UCSD-AML1 (cell line): ENCODE data around the gene SLC1A7.

Experiments used
- DNase-seq: peaks from one replicate; lab custom pipeline; 2025; ENCODE audit not compliant: unreplicated experiment; lab: John Stamatoyannopoulos, UW

The SLC1A7 gene

DNA sequence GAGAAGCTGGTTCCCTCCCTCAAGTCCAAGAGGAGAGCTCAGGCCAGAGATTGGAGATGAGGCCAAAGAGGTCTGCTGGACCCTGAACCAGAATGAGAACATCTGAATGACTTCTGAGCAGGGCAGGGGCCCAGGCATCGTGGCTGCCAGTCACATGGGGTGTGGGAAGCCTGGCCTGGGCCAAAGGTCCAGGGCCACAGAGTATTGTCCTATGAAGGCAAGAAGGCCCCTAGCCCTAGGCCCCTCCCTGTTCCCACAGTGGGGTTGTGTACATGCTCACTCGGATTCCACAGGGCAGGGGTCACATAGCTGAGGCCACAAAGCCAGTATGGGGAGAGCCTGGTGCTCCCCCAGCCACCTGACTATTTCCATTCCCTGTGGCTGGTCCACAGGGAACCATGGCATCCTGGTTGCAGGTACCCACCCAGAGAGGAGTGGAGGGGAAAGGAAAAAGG lies 18.5 kb upstream of the SLC1A7 start:
- DNase-seq: no peak

DNA sequence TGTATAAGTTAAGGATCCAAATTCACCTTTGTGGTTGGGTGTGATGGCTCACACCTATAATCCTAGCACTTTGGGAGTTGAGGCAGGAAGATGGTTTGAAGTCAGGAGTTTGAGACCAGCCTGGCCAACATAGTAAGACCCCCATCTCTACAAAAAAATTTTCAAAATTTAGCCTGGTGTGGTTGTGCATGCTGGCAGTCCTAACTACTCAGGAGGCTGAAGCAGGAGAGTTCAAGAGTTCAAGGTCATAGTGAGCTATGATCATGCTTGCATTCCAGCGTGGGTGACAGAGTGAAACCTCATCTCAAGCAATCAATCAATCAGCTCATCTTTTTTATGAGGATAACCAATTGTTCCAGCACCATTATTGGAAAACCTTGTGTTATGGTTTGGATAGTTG lies 16.5 kb upstream of the SLC1A7 start:
- no peak for DNase-seq

- no peak for DNase-seq
Measured at GRCh38 chr1:53156783-53157182, 14.3 kb upstream of the SLC1A7 start.

DNA sequence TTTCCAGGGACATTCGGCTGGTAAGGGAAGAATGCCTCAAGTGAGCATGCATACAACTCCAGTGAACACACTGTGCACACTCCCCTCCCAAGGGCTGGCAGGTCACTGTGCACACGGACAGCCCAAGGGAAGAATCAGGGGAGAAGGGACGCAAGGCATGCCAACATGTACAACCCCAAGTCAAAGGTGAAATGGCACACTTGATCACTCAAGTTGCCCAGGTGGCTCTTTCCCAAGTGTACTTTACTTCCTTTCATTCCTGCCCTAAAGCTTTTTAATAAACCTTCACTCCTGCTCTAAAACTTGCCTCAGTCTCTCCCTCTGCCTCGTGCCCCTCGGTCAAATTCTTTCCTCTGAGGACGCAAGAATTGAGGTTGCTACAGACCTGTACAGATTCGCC lies 13.5 kb upstream of the SLC1A7 start:
- no peak for DNase-seq

DNA sequence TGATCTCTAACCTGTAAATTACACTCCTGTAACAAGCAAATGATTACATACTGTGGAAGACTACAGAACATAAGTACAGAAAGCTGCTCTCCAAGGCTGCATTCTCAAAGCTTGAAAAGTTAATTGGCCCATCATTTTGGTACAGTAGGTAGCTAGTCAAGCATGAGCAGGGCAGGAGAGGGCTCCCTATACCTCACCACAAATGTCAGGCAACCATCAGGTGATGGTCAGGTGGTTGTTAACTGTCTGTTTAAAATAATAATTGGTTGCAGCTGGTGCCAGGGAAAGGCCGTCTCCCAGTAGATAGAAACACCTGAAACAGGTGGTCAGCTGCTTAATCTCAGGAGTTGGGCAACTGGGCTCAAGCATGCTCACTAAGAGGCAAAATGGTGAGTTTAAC lies 13.1 kb upstream of the SLC1A7 start:
- DNase-seq: no peak

DNA sequence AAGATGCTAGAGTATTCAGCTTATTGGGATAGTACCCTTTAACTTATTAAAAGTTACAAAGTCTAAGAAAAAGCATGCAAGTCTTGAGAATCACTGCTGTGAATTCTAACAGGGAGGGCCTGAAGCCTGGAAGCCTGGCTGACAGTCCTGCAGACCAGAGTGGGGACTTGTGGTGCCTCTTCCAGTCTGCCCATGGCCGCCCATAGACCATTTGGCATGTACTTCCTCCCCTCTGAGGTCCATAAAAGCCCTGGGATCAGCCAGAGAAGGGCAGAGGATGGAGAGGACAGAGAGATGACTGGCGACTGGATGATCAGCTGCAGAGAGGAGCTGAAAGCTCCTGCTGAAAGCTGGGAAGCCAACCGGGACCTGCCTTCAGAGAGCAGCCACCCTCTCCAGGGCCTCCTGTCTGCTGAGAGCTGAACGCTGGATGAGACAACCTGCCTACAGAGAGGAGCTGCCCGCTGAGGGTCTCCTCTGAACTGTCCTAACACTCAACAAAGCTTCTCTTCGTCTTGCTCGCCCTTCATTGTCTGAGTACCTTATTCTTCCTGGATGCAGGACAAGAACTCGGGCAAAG lies 12.5 kb upstream of the SLC1A7 start:
- DNase-seq: no peak

- DNase-seq: no peak
Measured at GRCh38 chr1:53153752-53154151, 11.3 kb upstream of the SLC1A7 start.

DNA sequence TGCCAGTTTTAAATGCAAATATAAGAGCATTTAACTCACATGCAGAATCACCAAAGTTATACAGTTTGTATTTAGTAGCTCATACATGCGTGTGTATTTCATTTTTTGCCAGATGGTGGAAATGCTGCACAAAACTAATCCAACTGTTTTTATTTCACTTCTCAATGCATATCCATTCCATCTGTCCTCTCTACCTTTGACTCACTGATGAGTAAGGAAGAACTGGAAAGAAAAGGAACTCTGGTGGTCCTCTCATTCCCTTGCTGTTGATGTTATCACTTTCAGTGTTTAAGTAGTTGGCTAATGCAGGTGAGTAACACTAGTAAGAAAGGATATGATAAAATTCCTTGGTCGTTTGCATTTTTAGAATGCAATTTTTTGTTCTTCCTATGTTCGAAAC lies 5.7 kb upstream of the SLC1A7 start:
- DNase-seq: no peak

DNA sequence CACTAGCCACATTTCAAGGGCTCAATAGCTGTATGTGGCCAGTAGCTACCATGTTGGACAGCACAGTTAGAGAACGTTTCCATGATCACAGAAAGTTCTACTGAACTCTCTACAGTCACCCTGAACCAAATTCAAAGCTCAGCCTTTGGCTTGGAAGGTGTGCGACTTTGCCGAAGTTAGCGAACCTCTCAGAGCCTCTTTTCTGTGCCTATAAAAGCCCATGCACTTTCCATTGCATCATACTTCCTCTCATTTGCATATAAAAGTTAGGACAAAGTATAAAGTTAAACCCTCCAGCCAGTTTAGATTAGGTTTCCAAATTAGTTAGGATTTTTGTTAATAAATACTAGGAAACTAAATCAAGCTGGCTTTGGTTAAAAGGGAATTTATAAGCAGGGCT lies 4.7 kb upstream of the SLC1A7 start:
- DNase-seq: no peak

GRCh38 chr1:53145942-53146708 lies 3.7 kb upstream of the SLC1A7 start:
- no peak for DNase-seq

DNA sequence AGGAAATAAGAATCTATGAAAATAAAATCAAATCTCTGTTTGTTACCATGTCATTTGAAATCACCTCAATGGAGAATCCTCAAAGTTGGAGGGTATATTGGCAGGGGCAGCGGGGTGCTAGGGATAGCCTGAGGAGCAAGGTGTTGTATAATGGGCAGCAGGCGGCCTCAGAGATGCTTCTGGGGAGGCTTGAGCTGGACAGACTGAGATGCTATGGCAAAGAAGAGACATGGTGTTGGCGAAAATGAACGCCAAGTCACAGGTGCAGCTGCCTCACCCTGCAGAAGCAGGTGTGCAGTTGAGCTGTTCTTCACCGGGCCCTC lies 3.1 kb upstream of the SLC1A7 start:
- no peak for DNase-seq

GRCh38 chr1:53145051-53145600 lies 2.7 kb upstream of the SLC1A7 start:
- no peak for DNase-seq

- no peak for DNase-seq
Measured at GRCh38 chr1:53144201-53144600, 1.8 kb upstream of the SLC1A7 start.

DNA sequence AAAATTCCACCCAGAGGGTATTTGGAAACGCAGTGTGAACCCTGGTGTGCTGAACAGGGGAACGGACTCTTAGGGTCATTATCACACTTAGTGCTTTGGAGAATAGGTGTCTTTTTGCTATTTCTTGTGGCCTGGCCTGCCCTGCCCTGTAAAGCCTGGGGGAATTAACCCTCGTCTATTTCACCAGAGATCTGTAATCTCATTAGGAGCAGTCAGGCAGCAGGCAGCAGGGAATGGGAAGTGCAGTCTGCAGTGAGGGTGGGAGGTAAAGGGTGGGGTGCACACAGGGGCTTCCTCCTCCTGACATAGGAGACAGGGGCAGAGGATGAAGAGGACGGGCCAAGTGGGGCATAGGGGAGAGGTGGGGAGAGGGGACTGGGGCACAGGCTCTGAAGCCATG lies 1.1 kb upstream of the SLC1A7 start:
- DNase-seq: no peak

DNA sequence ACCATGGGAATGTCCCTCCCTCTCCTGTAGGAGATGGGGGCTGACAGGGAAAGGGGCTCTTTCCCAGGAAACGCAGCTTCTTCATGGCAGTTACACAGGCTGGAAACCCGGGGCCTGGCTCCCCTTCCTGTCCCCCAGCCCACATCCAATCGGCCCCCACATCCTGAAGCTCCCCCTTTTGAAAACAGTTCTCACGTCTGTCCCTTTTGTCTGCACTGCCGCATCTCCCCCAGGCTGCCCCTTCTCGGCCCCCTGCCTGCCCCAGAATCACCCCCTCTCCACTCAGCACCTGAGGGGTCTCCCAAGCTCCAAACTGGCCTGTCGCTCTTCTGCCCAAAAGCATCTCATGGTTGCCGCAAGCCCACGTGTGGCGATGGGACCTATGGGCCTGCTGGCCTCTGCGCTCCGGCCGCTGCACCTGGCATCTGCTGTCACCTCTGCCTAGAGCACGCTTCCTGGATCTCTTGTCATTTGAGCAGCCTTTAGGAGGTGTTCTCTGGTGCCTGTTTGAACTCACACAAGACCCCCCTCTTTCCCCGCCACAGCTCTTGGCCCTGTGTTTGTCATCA lies 867 bp downstream of the SLC1A7 start:
- DNase-seq: no peak

DNA sequence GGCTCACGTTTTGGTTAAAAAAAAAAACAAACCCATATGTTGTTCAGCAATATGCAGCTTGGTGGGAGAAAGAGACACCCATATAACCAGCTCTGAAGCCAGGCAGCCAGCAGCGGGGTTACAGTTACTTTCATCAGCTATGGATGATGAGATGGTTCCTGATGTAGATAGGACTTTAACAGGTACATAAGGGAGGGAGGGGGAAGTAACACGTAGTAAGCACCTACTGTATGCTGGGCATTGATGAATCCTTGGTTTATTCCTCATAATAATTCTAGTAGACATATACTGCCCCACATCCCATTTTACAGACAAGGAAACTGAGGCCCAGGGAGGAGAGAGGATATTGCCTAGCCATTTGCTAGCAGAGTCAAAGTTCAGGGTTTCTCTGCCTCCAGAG lies 2.0 kb downstream of the SLC1A7 start:
- no peak for DNase-seq

- DNase-seq: no peak
Measured at GRCh38 chr1:53139951-53140361, 2.5 kb downstream of the SLC1A7 start.

DNA sequence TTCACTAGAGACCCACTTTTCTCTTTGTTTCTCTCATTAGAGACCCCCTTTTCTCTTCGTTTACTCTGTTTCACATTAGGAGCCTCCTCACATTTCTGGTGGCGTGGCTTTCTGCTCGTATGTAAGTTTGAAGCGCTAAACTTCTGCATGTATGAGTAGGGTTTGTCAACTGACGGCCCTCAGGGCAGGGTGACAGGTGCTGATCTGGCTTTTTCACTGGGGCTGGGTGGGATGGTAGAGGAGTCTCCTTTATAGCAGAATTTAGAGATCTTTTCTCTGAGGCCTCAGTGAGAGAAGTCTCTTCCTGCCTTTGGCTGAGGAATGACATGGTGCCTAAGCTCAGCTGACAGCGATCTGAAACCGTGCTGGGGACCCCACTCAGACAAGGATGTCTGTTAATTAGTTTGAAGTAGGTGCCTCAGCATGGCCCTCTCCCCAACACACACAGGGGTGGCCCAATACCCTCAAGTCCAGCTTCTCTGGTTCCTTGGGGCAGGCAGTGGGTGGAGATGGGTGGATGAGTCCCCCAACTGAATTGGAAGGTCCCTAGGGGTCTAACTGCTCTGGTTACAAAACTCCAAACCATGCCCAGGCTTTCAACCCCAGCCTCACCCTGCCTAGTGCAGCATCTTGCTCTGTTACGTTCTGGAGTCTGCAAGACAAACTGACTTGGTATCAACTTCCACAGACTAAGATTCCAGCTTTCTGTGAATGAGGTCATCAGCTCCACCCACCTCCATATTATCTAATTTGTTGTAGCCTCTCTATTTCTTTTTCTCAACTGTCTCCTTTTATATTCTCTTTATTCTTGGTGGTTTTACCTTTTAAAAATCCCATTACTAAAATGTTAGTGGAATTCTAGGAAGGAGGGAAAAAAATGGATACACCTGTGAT lies 3.2 kb downstream of the SLC1A7 start:
- no peak for DNase-seq

GRCh38 chr1:53137729-53138128 lies 4.7 kb downstream of the SLC1A7 start:
- no peak for DNase-seq

GRCh38 chr1:53135735-53136114 lies 6.7 kb downstream of the SLC1A7 start:
- DNase-seq: no peak

- no peak for DNase-seq
Measured at GRCh38 chr1:53134961-53135734, 7.3 kb downstream of the SLC1A7 start.
